Activated CD4-positive, alpha-beta T cell treated with anti-CD3 and anti-CD28 coated beads, Interleukin-2, amount 50 U/mL, for 16 hours (primary cell): ENCODE data around the gene TMSB15A.
"Not testable (repeated sequence)": the region's sequence is repeated elsewhere in the genome, so short reads cannot be mapped to it uniquely, and the experiment has no call there.

ENCODE experiments used
- DNase-seq: peaks from one replicate; pipeline ENCODE4 v3.0.0-alpha.2; 2020

The TMSB15A gene

DNA sequence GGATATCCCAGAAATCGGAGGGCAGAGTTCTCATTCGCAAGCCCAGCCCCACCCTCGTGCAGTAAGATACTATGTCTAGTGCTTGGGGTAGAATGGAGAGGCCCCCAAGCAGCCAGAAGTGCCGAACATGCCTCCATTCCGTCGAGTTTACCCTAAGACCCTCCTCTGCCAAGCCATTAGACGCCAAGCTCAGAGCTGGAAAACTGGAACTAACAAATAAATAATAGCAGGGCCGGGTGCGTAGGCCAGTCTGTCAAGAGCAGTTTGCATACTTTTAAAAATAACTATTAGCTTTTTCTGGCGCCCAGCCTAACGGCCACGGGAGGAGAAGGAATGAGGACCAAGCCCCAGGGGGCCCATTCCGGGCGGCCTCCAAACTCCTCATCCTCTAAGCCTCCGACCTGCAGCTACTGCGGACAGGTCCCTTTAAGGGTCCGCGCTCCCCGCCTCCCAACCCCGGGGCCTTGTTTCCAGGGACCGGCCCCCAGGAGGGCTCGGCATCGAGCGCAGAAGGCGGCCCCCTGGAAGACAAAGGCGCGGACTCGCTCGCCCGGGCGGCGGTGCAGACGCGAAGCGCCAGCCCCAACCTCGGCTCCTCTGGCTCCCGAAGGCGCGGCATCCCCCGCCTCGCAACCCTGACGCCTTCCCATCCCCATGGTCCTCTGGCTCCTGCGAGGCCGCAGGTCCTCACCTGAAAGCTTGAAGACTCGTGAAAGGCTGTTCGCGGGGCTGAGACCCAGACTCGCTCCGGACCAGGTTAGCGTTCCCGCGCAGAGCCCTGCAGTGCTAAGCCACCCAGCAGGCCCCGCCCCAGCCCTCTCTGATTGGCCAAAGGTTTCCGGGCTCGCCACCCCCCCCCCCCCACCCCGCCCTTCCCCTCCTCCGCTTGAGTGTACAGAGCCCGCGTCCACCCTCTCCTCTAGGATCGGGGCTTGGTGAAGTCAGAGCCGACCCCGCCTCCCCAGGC is at the start of gene TMSB15A:
Gene TMSB15A (minus strand): TSS at position 765 of the 967 bp plus-strand sequence.
- DNase-seq = peak; percentile 36

DNA sequence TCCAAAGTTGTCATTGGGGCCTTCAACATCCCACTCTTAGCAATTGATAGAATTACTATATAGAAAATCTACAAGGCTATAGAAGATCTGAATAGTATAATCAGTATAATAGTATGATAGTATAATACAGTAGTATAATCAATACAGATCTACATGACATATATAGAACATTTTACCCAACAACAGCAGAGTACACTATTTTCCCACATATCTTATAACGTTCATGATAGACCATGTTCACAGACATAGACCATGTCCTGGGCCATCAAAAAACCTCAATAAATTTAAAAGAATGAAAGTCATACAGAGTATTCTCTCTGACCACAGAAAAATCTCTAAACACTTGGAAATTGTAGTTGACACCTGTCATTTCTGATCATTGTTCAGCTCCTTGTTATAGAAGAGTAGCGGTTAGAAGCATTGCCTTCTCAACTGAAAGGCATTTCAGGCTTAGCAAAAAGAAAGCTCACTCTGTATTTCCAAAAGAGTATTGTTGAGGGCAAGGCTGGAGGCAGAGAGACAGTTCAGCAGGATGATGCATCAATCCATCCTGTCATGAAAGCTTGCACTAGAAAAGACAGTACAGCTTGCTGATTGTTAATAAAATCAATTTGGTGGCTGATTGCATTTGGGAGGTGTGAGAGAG is 44.0 kb upstream of the TMSB15A start:
- DNase-seq = no peak

DNA sequence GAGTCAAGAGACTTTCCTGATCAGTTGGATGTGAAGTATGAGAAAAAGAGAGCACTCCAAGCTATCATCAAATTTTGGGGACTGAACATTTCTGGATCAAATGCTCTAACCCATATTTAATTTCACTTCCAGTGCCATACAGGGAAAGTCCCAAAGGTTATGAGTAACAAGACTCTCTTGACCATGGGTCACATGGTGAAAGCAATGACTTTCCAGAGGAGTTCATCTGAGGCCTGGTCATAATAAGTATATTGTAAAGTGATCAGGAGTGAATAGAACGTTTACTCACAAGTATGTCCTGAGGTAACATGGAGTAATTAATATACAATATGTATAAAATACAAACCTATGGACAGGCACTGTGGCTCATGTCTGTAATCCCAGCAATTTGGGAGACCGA is 42.1 kb upstream of the TMSB15A start:
- DNase-seq = no peak

DNA sequence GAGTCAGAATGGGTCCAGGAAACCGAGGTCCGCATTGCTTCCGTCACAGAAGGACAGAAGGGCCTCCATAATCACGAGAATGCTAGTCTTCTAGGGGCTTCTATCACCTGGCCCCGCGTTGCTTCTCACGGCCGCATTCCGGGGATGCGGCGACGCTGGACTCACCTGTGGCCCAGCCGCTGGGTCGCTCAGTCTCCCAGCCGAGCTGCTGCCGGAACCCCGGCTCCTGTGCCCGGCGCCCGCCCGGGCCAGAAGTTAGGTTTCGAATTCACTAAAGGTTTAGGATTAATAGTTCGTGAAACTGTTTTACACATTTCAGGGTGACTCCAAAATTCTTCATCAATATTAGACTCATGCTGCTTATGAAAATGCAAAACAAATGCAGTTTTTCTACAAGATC is 31.7 kb upstream of the TMSB15A start:
- DNase-seq = no peak

DNA sequence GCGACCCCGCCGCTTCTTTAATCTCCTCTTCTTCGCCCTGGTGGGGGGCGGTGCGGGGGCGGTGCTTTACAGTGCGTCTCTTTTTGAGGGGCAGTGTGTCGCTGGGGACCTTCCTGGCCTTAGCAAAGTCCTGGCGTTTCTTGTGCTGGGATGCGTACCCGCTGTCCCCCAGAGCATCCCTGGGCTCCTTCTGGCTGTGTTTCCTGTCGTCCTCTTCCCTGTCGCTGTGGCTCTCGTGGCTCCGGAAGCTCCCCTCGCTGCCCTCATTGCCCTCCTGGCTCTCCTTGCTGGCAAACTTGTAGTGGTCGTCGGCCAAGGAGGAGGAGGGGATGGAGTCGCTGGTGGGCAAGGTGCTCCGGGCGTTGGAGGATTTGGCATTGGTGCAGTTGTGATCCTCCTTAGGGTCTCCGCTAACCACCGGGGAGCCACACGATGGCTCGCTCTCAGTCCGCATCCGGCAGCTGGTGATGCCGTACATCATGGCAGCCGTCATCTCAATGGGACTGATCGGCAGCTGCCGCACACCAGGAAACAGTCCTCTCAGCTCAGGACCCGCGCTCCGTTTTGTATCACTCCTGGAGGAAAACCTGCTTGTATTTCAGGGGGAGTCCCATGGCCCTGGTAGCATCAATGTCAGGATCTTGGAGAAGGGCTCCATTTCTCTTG is 30.4 kb upstream of the TMSB15A start:
- DNase-seq = no peak

DNA sequence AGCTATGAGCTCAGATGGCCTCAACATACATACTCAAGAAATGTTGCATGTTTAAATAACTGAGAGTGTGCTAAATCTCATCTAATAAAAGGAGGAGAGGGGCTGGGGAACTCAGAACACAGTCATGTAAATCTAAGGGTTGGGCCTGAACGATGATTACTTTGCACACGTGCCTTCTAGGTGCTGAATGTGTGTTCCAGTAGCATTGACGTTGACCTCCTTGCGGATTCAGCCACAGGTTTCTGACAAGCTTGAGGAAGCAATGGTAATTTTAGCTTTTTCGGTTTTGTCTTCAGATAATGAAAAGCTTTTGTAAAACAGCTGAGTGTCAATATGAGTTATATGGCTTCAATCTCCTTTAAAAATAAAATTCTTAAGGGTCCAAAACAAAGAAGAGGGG is 29.6 kb upstream of the TMSB15A start:
- DNase-seq = not testable (repeated sequence)

DNA sequence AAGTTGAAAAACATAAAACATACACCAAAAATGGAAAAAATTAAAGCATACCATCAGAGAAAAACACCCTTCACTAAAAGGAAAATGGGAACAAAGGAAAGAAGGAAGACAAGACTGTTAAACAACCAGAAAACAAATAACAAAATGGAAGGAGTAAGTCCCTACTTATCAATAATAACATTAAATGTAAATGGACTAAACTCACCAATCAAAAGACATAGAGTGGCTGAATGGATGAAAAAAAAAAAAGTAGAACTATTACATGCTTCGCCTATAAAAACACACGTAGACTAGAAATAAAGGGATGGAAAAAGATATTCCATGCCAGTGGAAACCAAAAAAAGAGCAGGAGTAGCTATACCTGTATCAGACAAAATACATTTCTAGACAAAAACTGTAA is 19.4 kb upstream of the TMSB15A start:
- no peak for DNase-seq

DNA sequence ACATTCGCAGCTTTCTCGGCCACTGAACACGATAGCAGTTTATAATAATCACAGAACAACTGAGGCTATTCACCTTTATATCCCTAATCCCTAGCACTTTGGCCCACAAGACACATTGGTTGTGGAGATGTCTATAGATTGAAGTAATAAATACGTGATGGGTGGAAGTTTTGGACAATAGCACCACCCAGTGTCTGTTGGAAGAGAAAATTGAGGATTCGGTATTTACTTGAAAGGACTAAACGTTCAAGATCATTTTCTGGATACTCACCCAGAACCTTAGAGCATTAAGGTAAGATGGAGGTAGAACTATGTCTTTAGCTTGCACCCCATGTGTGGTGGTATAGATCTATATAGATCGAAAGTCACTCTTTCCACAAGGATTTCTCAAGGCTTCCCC is 787 bp upstream of the TMSB15A start:
- peak; percentile 6 for DNase-seq

DNA sequence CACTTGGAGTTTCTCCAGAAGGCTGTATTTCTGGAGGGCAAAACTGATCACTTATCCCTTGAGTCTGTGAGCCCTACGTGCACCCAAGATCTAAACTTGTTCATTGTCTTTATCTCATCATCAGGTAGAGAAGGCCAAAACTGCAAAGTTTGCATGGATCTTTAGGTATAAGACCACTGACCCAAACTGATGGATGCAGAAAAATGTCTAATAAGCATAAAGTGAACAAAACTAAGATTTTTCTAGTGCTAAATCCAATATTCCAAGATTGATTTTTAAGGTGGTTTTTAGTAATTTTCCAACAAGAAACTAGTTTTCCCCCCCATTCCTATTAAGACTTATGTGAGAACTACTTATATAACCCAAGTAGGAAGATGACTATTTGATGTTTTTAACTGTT is 2.0 kb downstream of the TMSB15A start:
- no peak for DNase-seq

DNA sequence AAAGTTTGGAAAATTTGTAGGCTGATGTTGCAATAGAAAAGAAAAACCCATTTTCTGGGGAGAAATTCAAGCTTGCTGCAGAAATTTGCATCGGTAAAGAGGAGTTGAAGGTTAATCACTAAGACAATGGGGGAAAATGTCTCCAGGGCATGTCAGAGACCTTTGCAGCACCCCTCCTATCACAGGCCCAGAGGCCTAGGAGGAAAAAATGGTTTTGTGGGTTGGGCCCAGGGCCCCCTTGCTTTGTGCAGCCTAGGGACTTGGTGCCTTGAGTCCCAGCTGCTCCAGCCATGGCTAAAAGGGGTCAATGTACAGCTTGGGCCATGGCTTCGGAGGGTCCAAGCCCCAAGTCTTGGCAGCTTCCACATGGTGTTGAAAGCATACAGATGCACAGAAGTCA is 17.8 kb downstream of the TMSB15A start:
- DNase-seq = no peak

DNA sequence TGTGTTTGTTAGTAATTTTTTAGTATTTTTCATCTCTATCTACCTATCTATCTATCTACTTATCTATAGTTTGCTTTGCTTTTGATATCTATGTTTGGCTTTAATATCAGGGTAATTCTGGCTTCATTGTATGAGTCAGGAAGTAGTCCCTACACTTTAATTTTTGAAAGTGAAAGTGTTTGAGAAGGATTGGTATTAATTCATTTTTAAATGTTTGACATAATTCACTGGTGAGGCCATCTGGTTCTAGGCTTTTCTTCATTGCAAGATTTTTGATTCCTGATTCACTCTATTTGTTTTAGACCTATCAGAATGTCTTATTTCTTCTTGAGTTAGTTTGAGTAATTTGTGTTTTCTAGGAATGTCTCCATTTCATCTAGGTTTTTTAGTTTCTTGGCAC is 24.8 kb downstream of the TMSB15A start:
- DNase-seq = no peak

DNA sequence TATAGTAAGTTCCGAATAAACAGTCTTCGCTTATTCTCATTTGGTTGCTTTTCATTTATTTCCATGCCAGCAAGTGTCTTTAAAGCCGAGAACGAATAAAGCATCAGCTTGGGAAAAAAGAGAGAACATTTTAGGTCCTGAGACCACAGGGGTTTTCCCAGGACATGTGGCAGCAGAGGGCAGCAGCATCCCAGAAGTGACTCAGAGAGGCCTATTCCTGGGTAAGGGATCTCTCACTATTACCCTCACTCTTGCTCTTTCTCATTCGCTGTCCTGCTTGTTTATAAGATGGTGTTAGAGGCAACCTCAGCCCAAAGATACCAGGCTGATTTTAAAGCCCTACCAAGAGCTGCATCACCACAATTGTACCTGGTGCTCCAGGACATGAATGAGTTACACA is 37.8 kb downstream of the TMSB15A start:
- DNase-seq = not testable (repeated sequence)

DNA sequence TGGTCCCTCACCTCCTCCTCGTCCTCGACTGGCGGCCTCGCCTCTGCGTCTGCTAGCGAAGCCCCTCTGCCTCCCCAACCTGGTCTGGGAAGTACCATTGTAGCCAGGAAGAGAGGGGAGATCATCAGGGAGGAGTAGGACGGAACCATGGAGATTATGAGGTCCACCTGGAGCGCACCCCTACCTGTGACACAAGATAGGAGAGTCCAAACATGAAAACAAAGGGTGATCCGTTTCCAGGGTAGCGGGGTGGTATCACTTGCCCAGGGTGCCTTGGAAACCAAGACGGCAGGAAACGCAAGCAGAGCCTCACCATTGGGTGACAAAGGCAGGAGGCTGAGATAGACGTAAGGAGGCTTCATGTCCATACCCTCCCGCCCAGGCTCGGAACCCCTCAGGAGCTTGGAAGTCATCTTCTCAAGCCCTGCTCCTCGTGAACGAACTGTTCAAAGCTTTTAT is 44.7 kb downstream of the TMSB15A start, which contains the start of gene TCP11X2:
Gene TCP11X2 (minus strand): TSS at position 51 of the 459 bp plus-strand sequence.
- not testable (repeated sequence) for DNase-seq

DNA sequence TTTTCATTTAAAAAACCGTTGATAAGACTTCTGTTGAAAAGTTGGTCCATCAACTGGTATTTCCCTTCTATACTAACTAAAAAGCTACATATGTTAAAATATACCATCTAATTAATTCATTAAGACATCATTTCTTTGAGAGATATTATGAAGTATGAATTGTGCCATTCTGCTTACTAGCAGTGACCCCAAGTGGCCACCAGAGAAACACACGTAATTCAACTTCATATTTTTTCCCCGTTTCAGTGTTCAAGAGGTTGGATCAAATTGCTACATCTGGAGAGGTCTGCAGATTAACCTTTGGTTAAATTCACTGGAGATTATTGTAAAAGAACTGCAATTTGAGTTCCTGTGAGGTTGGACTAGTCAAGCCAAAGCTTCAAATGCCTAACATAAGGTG is 46.3 kb downstream of the TMSB15A start:
- not testable (repeated sequence) for DNase-seq
